COR-L47 (cell line): ENCODE data around the gene MCM7.
A peak's percentile ranks its signal among the peaks of the same experiment; 100 is the strongest.

Experiments
- DNase-seq: peaks from one replicate; lab custom pipeline; 2025; lab: John Stamatoyannopoulos, UW

MCM7 gene

GRCh38 chr7:100093925-100094486 is 7.2 kb downstream of the MCM7 start:
- DNase-seq: no peak

- no peak for DNase-seq
Measured at GRCh38 chr7:100093498-100093897, 7.7 kb downstream of the MCM7 start.

GRCh38 chr7:100093054-100093453 is 8.1 kb downstream of the MCM7 start:
- no peak for DNase-seq

- no peak for DNase-seq
Measured at GRCh38 chr7:100091411-100092181, 9.6 kb downstream of the MCM7 start.

- no peak for DNase-seq
Measured at GRCh38 chr7:100090527-100091410, 10.4 kb downstream of the MCM7 start.

- DNase-seq: no peak
Measured at GRCh38 chr7:100089458-100090196, 11.6 kb downstream of the MCM7 start.

GRCh38 chr7:100088621-100089457 is 12.4 kb downstream of the MCM7 start, which contains the start of gene COPS6:
Gene COPS6 (plus strand): TSS chr7:100088969. CDS start chr7:100088991, 22 bp downstream.
- peak; percentile 73 for DNase-seq

- no peak for DNase-seq
Measured at GRCh38 chr7:100088095-100088620, 13.0 kb downstream of the MCM7 start.

GRCh38 chr7:100087055-100087750 is 14.0 kb downstream of the MCM7 start:
- no peak for DNase-seq

- DNase-seq: no peak
Measured at GRCh38 chr7:100085515-100085914, 15.7 kb downstream of the MCM7 start.

GRCh38 chr7:100082978-100083377 is 18.2 kb downstream of the MCM7 start:
- DNase-seq: no peak

- peak; percentile 99 for DNase-seq
Measured at GRCh38 chr7:100081535-100082102, 19.6 kb downstream of the MCM7 start, which contains the start of gene ZNF3. Gene ZNF3 (minus strand): TSS chr7:100081723. CDS start chr7:100077357, 4,366 bp downstream.

GRCh38 chr7:100080907-100081534 is 20.2 kb downstream of the MCM7 start:
- peak; percentile 25 for DNase-seq

- DNase-seq: no peak
Measured at GRCh38 chr7:100079024-100079560, 22.1 kb downstream of the MCM7 start.

GRCh38 chr7:100077205-100077604 is 24.0 kb downstream of the MCM7 start:
- no peak for DNase-seq

GRCh38 chr7:100075418-100075817 is 25.8 kb downstream of the MCM7 start:
- no peak for DNase-seq

GRCh38 chr7:100074841-100075240 is 26.4 kb downstream of the MCM7 start:
- no peak for DNase-seq

GRCh38 chr7:100072462-100072861 is 28.7 kb downstream of the MCM7 start:
- DNase-seq: no peak
